ENCODE measurements around the gene USH1G.

USH1G gene

DNA sequence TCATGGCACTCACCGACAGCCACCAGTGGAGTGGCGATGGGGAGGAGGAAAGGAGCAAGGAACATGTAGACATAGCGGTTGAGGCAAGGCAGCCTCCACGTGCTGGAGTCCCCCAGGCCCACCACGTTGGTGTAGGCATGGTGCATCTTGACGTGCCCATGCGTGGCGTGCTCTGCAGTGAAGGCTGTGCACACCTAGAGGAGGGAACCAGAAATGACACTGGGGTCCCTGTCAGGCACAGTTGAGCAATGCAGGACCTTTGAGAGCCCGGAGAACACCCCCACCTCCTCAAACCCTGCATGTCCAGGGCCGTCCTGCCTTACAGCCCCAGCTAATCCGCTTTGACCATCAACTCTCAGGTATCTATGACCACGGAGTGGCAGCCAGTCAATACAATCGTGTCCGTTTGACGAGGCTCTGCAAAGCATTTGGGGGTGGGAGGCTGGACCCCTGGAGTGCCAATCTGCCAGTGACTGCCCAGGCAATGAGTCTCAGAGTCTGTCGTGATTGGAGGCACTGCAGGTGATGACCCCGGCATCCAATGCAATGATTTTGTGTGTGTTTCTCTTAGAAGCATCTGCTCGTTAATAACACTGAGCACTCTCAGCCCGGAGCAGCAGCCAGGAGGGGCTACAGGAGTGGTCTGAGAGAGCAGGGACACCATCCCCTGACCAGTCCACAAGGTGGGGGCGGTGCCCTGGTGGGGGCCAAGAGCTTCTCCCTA, 40.4 kb downstream of the USH1G start:
- TF ChIP-seq GABPA (IDR thresholded peaks at IDR 0.05; ENCODE audit: low read depth) (no peak), SPI1 (IDR thresholded peaks at IDR 0.05; ENCODE audit: borderline replicate concordance, low read depth) (no peak), POLR2AphosphoS5 (IDR thresholded peaks at IDR 0.05; ENCODE audit: low read depth) (no peak)
- TF ChIP-seq, protein P1, sequence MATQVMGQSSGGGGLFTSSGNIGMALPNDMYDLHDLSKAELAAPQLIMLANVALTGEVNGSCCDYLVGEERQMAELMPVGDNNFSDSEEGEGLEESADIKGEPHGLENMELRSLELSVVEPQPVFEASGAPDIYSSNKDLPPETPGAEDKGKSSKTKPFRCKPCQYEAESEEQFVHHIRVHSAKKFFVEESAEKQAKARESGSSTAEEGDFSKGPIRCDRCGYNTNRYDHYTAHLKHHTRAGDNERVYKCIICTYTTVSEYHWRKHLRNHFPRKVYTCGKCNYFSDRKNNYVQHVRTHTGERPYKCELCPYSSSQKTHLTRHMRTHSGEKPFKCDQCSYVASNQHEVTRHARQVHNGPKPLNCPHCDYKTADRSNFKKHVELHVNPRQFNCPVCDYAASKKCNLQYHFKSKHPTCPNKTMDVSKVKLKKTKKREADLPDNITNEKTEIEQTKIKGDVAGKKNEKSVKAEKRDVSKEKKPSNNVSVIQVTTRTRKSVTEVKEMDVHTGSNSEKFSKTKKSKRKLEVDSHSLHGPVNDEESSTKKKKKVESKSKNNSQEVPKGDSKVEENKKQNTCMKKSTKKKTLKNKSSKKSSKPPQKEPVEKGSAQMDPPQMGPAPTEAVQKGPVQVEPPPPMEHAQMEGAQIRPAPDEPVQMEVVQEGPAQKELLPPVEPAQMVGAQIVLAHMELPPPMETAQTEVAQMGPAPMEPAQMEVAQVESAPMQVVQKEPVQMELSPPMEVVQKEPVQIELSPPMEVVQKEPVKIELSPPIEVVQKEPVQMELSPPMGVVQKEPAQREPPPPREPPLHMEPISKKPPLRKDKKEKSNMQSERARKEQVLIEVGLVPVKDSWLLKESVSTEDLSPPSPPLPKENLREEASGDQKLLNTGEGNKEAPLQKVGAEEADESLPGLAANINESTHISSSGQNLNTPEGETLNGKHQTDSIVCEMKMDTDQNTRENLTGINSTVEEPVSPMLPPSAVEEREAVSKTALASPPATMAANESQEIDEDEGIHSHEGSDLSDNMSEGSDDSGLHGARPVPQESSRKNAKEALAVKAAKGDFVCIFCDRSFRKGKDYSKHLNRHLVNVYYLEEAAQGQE (IDR thresholded peaks at IDR 0.05; ENCODE audit: insufficient replicate concordance, low read depth), result no peak
- TF ChIP-seq, protein P2, sequence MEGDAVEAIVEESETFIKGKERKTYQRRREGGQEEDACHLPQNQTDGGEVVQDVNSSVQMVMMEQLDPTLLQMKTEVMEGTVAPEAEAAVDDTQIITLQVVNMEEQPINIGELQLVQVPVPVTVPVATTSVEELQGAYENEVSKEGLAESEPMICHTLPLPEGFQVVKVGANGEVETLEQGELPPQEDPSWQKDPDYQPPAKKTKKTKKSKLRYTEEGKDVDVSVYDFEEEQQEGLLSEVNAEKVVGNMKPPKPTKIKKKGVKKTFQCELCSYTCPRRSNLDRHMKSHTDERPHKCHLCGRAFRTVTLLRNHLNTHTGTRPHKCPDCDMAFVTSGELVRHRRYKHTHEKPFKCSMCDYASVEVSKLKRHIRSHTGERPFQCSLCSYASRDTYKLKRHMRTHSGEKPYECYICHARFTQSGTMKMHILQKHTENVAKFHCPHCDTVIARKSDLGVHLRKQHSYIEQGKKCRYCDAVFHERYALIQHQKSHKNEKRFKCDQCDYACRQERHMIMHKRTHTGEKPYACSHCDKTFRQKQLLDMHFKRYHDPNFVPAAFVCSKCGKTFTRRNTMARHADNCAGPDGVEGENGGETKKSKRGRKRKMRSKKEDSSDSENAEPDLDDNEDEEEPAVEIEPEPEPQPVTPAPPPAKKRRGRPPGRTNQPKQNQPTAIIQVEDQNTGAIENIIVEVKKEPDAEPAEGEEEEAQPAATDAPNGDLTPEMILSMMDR (IDR thresholded peaks at IDR 0.05; ENCODE audit: insufficient read depth, low read length), result no peak
- H3K27me3 ChIP-seq (ENCODE audit: insufficient read depth, poor library complexity, severe bottlenecking), result no peaks in the 10 kb centered on the region
- no peak for DNase-seq (ENCODE audit: low read depth in 1 of 2, low spot score in 1 of 2)

DNA sequence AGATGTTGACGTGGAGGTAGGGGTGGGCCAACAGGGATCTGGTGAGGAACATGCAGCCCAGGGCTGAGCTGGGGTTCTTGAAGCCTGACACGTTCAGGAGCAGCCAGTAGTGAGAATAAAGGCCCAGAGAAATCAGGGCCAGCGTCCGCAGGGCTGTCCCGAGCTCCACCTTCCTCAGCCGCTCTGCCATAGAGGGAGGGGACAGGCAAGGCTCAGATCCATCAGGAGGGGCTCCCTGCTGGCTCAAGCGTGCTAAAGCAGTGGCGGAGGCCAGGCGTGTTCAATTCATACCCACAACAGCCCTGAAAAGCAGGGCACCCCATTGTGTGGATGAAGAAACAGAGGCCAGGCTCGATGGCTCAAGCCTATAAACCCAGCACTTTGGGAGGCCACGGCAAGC, 42.0 kb downstream of the USH1G start:
- Histone ChIP-seq H3K4me3 (replicated peaks; ENCODE audit: insufficient read depth, low read length) (no peak overlapping the region), H3K27me3 (ENCODE audit: insufficient read depth, poor library complexity, severe bottlenecking) (no peaks in the 10 kb centered on the region), H3K27ac (replicated peaks) (no peak overlapping the region)
- no peak for TF ChIP-seq GABPA (IDR thresholded peaks at IDR 0.05; ENCODE audit: low read depth)
- TF ChIP-seq, protein P1 (IDR thresholded peaks at IDR 0.05; ENCODE audit: insufficient replicate concordance, low read depth), result no peak
- TF ChIP-seq POLR2AphosphoS5 (IDR thresholded peaks at IDR 0.05; ENCODE audit: low read depth), result no peak
- TF ChIP-seq SPI1 (IDR thresholded peaks at IDR 0.05; ENCODE audit: borderline replicate concordance, low read depth), result no peak
- TF ChIP-seq, protein P2 (IDR thresholded peaks at IDR 0.05; ENCODE audit: insufficient read depth, low read length), result no peak
- DNase-seq (ENCODE audit: low read depth in 1 of 2, low spot score in 1 of 2), result no peak

More for the DNA sequence above, 40.4 kb downstream of the USH1G start:
- no peak overlapping the region for H3K27ac ChIP-seq (replicated peaks)
- no peak overlapping the region for H3K4me3 ChIP-seq (replicated peaks; ENCODE audit: insufficient read depth, low read length)

DNA sequence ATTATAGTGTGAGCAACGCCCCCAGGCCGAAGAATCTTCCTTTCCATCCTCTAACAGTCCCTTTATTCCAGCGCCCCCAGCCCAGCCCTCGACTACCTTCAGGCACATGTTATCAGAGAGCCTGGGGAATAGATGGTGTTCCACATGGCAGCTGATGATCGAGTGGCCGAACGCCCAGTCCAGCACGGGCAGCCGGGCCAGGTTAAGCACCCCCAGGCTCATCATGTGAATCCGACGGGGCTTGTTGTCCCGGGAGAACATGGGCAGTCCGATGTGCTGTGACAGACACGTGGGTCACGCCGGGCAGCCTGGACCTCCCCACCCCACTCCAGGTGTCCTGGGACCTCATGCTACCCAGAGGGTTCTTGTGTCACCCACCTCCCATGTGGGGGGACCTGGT, 43.7 kb downstream of the USH1G start:
- H3K27ac ChIP-seq (replicated peaks), result no peak overlapping the region
- no peak overlapping the region for H3K4me3 ChIP-seq (replicated peaks; ENCODE audit: insufficient read depth, low read length)
- no peaks in the 10 kb centered on the region for H3K27me3 ChIP-seq (ENCODE audit: insufficient read depth, poor library complexity, severe bottlenecking)
- DNase-seq (ENCODE audit: low read depth in 1 of 2, low spot score in 1 of 2), result no peak
- no peak for TF ChIP-seq POLR2AphosphoS5 (IDR thresholded peaks at IDR 0.05; ENCODE audit: low read depth)
- TF ChIP-seq, protein P1 (IDR thresholded peaks at IDR 0.05; ENCODE audit: insufficient replicate concordance, low read depth), result no peak
